Measurements from ENCODE around the gene PPP1R12B. TPM values are rescaled to one million over a fixed set of nuclear protein-coding genes. Genes with fewer than 3 reads are reported as not detected.
"Not testable (repeated sequence)": the region's sequence is repeated elsewhere in the genome, so short reads cannot be mapped to it uniquely, and the experiment has no call there.

The PPP1R12B gene
- total RNA-seq, 1 donor from 2014 or later, result 7.2 TPM

DNA sequence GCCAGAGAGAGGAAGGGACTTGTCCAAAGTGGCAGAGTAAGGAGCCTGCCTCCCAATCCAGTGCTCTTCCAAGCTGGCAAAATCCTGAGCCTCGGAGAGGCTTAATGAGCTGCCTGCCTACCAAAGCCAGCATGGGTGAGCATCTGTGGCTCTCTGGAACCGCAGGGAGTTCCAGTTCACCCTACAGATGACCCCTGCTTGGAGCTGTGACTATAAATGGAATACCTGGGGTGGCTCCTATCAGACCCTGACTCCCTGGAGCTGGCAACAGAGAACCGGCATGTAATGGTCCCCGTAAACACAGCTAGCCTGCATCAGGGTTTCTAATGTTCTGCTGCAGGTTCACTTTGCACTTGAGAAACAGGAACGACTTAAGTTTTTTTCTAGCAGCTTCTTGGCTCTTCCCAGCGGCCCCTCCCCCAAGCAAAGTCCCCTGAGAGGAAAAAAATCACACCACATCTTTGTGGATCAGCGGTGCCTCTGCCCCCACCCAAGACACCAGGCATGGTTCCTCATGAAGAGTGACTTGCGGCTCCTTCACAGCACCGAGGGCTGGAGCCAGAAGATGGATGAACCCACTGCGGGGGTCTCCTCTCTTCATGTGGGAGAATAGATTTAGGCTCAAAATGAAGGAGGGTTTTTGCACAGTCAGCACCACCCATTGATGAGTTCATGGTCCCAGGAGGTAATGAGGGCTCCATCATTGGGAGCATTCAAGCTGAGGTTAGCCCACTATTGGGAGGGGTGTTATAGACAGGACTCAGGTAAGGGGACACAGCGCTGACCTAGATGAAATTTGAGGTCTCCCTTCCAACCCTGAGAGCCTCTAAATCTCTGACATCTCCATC lies 282.8 kb downstream of the PPP1R12B start:
- Mint-ChIP-seq H3K27ac (ENCODE audit: unreplicated experiment) (no peak overlapping the region), H3K4me1 (ENCODE audit: unreplicated experiment) (no peaks in the 10 kb centered on the region), H3K4me3 (ENCODE audit: unreplicated experiment) (no peak overlapping the region), H3K36me3 (ENCODE audit: low read depth, unreplicated experiment) (no peaks in the 10 kb centered on the region), H3K27me3 (ENCODE audit: unreplicated experiment) (peaks cover 7% of the 10 kb centered on the region), H3K9me3 (ENCODE audit: unreplicated experiment) (no peaks in the 10 kb centered on the region)
- DNase-seq (ENCODE audit: low spot score), result no peak
- TF ChIP-seq CTCF (IDR thresholded peaks at IDR 0.05; ENCODE audit: unreplicated experiment), result no peak

GRCh38 chr1:202632241-202632640 lies 283.7 kb downstream of the PPP1R12B start:
- Mint-ChIP-seq H3K4me1 (ENCODE audit: unreplicated experiment) (no peaks in the 10 kb centered on the region), H3K9me3 (ENCODE audit: unreplicated experiment) (no peaks in the 10 kb centered on the region), H3K4me3 (ENCODE audit: unreplicated experiment) (no peak overlapping the region), H3K36me3 (ENCODE audit: low read depth, unreplicated experiment) (no peaks in the 10 kb centered on the region), H3K27me3 (ENCODE audit: unreplicated experiment) (peaks cover 7% of the 10 kb centered on the region), H3K27ac (ENCODE audit: unreplicated experiment) (no peak overlapping the region)
- DNase-seq (ENCODE audit: low spot score), result no peak
- no peak for TF ChIP-seq CTCF (IDR thresholded peaks at IDR 0.05; ENCODE audit: unreplicated experiment)

DNA sequence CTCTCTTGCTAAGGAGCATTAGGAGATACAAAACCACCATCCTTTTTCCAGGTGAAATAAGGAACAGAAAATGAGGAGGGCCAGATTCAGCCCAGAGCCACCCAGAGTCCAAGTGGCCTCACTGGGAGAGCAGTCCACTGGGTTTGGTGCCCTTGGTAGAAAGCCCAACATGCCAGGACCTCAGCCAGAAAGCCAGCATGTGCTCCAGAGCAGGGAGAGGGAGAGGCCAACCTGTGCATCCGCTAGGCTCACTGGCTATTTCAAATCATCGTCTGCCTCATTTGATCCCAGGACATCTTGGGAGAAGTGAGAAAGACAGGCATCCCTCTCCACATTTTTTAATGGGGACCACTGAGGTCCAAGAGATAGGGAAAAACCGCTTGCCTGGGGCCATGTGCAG lies 287.7 kb downstream of the PPP1R12B start:
- not testable (repeated sequence) for H3K4me3 Mint-ChIP-seq (ENCODE audit: unreplicated experiment); DNase-seq (ENCODE audit: low spot score); H3K9me3 Mint-ChIP-seq (ENCODE audit: unreplicated experiment); H3K27ac Mint-ChIP-seq (ENCODE audit: unreplicated experiment); H3K4me1 Mint-ChIP-seq (ENCODE audit: unreplicated experiment); H3K36me3 Mint-ChIP-seq (ENCODE audit: low read depth, unreplicated experiment)
- H3K27me3 Mint-ChIP-seq (ENCODE audit: unreplicated experiment), result peaks cover 10% of the 10 kb centered on the region

- not testable (repeated sequence) for DNase-seq (ENCODE audit: low spot score); H3K4me3 Mint-ChIP-seq (ENCODE audit: unreplicated experiment); H3K36me3 Mint-ChIP-seq (ENCODE audit: low read depth, unreplicated experiment); H3K9me3 Mint-ChIP-seq (ENCODE audit: unreplicated experiment); H3K4me1 Mint-ChIP-seq (ENCODE audit: unreplicated experiment); H3K27ac Mint-ChIP-seq (ENCODE audit: unreplicated experiment)
- peaks cover 11% of the 10 kb centered on the region for H3K27me3 Mint-ChIP-seq (ENCODE audit: unreplicated experiment)
Observed at GRCh38 chr1:202637321-202638018, 289.0 kb downstream of the PPP1R12B start.

DNA sequence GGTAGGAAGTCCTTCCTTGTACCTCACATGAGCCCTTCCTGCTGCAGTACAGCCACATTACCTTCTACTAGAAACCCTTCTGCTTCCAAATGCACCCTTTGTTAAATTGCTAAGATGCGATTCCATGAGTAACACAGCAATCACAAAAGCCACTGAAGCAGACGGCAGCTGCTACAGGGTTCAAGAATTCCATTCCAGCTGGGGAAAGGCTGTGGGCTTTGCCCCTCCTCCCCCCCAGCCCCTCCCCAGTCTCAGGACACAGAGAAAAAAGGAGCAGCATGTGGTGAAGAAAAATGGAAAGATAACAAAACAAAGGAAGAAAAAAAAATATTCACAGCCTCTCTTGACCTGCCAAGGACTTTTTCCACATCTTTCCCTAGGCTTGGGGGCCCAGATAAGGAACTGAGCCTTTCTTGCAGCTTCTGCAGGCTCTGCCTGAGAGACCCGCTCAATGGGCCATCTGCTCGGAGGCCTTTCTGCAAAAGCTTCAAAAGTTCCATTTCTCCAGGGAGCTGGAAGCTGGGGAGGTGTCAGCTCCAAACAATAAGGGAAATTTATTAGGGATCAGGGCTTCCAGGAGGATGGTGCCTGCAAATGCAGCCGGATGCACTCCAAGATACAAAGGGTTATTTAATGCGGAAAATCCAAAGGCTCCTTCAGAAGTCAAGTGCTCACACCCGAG lies 289.7 kb downstream of the PPP1R12B start:
- Mint-ChIP-seq H3K27me3 (ENCODE audit: unreplicated experiment) (peaks cover 14% of the 10 kb centered on the region), H3K36me3 (ENCODE audit: low read depth, unreplicated experiment) (no peaks in the 10 kb centered on the region), H3K9me3 (ENCODE audit: unreplicated experiment) (no peaks in the 10 kb centered on the region), H3K4me3 (ENCODE audit: unreplicated experiment) (no peak overlapping the region), H3K27ac (ENCODE audit: unreplicated experiment) (no peak overlapping the region), H3K4me1 (ENCODE audit: unreplicated experiment) (peaks cover 5% of the 10 kb centered on the region)
- DNase-seq (ENCODE audit: low spot score), result no peak
- TF ChIP-seq CTCF (IDR thresholded peaks at IDR 0.05; ENCODE audit: unreplicated experiment), result no peak

DNA sequence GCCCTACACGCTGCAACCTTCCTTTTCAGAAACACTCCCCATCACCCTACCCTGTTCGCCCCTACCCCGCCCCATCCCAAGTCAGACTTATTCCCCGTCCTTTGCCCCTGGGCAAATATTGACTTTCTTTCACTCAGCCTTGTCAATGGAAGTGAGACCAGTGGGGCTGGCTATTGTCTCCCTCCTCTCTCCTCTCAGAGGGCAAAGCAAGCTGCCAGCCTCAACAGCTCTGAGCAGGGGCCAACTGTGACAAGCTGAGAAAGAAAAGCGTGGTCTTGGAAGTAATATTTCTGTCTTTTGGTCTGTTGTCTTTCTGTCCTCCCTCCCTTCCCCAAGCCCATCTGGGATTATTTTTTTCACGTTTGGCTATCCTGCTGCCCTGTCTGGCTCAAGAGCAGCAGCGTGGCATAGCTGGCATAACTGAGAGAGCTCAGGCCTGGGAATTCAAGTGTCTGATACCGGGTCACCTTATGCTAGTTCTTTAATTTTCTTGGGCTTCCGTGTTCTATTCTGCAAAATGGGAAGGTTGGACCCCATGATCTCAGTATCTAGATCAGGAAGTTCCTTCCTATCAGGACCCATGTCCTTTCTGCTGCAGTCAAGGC lies 290.3 kb downstream of the PPP1R12B start:
- H3K4me3 Mint-ChIP-seq (ENCODE audit: unreplicated experiment); H3K36me3 Mint-ChIP-seq (ENCODE audit: low read depth, unreplicated experiment); DNase-seq (ENCODE audit: low spot score); H3K4me1 Mint-ChIP-seq (ENCODE audit: unreplicated experiment); H3K27ac Mint-ChIP-seq (ENCODE audit: unreplicated experiment); H3K9me3 Mint-ChIP-seq (ENCODE audit: unreplicated experiment): not testable (repeated sequence)
- H3K27me3 Mint-ChIP-seq (ENCODE audit: unreplicated experiment), result peaks cover 14% of the 10 kb centered on the region
